Ureter (tissue), 1 donor: ENCODE data around the gene VIPR2. TPM values are rescaled to one million over a fixed set of nuclear protein-coding genes. Genes with fewer than 3 reads are reported as not detected.
A peak's percentile ranks its signal among the peaks of the same experiment; 100 is the strongest.
"Not testable (repeated sequence)": the region's sequence is repeated elsewhere in the genome, so short reads cannot be mapped to it uniquely, and the experiment has no call there.

Experiments used
- DNase-seq: peaks from one replicate; pipeline ENCODE4 v3.0.0-alpha.2; 2020; ENCODE audit warnings: low spot score
- total RNA-seq: library from RNA; stranded (reverse); gene quantifications from one replicate; pipeline ENCODE4 v1.2.4, GENCODE V29; 2023
- donor health status: DM: yes; HTN: yes; CAD: no.

VIPR2 gene
- total RNA-seq, 1 donor from 2014 or later = 4.8 TPM

- no peak for DNase-seq
These were observed 149.2 kb downstream of the VIPR2 start for GRCh38 chr7:158995514-158995913.

GRCh38 chr7:158994687-158995086 lies 150.0 kb downstream of the VIPR2 start:
- DNase-seq = no peak

- no peak for DNase-seq
These were observed 151.1 kb downstream of the VIPR2 start for GRCh38 chr7:158993591-158993990.

GRCh38 chr7:158992759-158993158 lies 151.9 kb downstream of the VIPR2 start:
- no peak for DNase-seq

DNA sequence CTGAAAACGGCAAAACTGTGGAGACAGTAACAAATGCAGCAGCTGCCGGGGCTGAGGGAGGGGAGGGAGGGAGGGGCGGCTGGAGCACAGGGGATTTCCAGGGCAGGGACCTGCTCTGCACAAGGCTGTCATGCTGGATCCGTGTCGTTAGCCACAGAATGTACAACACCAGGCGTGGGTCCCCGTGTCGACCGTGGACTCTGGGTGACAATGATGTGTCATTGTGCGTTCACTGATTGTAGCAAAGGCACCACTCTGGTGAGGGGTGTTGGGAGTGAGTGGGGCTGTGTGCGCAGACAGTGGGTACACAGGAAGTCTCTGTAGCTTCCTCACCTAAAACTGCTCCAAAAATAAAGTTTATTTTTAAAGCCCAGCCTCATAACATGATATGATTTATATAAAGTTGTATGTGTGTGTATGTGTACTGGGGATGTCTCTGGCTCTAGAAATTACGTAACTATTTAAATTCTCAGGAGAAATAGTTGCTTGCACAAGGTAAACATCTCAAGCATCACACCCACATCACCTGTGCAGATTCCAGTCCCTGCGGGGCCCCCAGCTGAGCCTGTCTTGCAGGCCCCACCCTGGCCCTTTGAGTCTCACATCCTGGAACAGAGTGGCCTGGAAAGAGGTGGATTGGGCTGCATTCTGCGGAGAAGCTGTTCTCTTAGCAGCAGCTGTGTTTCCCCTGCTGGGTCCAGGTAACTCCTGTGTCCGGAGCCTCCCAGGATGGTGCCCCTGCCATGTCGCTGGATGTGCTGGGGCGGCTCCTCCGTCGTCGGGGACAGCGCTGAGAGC lies 152.6 kb downstream of the VIPR2 start:
- peak; percentile 68 for DNase-seq

DNA sequence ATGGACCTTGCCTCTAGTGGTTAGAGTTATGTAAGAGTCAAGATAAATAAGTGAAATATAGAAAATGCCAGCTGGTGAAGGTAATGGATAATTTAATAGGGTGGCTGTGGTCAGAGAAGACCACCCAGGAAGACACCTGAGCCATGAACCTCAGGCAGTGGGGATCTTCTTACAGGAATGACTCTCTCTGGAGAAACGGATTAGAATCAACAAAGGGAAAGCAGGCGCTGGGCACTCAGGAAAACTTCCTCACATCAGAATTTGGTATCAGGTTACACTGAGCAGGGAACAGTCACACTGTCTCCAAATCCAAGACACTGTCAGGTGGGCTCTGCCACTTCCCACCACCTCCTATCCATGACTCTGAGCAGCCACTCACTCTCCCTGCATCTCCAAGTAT lies 155.7 kb downstream of the VIPR2 start:
- no peak for DNase-seq

GRCh38 chr7:158988302-158988862 lies 156.3 kb downstream of the VIPR2 start:
- DNase-seq = no peak

- no peak for DNase-seq
These were observed 157.0 kb downstream of the VIPR2 start for GRCh38 chr7:158987691-158988090.

DNA sequence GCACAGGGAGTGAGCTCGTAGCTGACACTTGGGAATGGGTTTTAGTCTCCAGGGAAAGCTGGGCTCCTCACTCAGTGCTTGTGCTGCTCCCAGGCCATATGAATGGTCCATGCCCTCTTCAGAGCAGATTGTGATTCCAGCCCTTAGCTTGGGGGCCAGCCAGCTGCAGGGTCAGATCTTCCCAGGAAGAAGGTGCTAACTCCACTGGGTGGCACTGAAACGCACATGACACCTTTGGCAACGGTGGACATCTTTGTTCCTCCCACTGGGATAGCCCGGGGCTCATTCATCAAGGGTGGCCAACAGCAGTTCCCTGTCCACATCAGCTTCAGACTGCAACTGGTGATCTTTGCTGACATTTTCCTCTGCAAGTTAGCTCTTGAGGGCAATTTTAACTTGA lies 159.1 kb downstream of the VIPR2 start:
- DNase-seq = no peak

GRCh38 chr7:158984007-158984406 lies 160.7 kb downstream of the VIPR2 start:
- not testable (repeated sequence) for DNase-seq

DNA sequence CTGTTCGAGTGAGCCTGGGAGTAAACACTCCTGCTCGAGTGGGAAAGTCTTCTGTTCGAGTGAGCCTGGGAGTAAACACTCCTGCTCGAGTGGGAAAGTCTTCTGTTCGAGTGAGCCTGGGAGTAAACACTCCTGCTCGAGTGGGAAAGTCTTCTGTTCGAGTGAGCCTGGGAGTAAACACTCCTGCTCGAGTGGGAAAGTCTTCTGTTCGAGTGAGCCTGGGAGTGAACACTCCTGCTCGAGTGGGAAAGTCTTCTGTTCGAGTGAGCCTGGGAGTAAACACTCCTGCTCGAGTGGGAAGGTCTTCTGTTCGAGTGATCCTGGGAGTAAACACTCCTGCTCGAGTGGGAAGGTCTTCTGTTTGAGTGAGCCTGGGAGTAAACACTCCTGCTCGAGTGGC lies 162.6 kb downstream of the VIPR2 start:
- DNase-seq = not testable (repeated sequence)

- DNase-seq = no peak
These were observed 164.9 kb downstream of the VIPR2 start for GRCh38 chr7:158979635-158980351.

DNA sequence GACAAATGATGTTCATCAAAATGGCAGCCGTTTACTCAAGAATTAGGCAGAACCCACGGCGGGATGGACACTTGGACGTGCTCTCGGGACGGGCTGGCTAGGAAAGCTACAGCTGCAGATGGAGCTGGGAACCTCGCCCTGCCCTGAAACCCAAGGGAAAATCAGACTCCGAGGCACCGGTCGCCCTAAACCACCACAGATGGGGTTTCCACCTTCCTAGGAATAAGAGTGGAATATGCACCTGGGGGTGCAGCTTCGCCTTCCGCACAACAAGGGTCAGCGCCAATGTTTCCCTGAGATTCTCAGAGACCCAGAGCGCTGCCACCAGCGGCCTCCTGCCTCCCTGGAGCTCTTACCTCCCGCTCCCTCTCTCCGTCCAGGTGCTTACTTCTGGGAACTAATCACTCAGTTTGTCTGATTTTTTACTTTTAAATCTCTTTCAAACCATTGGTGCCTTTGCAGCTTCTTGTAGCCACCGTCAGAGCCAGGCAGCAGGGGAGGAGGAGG lies 165.6 kb downstream of the VIPR2 start:
- no peak for DNase-seq
